Breast epithelium (tissue), 3 donors: ENCODE measurements around the gene GRAPL.
"Not testable (repeated sequence)": the region's sequence is repeated elsewhere in the genome, so short reads cannot be mapped to it uniquely, and the experiment has no call there.

Experiments used
- CTCF ChIP-seq, 3 donors: fragments of 450-650 bp; IDR thresholded peaks; one replicate each; pipeline ENCODE4 v1.5.1; 2016 to 2017; ENCODE audit warnings: antibody characterized with exemption in 3 of 3, mild to moderate bottlenecking in 3 of 3, moderate library complexity in 3 of 3
- POLR2A ChIP-seq: fragments of 450-650 bp; IDR thresholded peaks from one replicate; pipeline ENCODE4 v1.6.1; 2016; ENCODE audit warnings: antibody characterized with exemption, mild to moderate bottlenecking, moderate library complexity

GRCh38 chr17:19158478-19158877, 31.1 kb downstream of the GRAPL start:
- TF ChIP-seq CTCF (IDR thresholded peaks at IDR 0.05); POLR2A: not testable (repeated sequence)
